ENCODE results near the gene PIBF1.
A peak's percentile ranks its signal among the peaks of the same experiment; 100 is the strongest.
"Not testable (repeated sequence)": the region's sequence is repeated elsewhere in the genome, so short reads cannot be mapped to it uniquely, and the experiment has no call there.

PIBF1 gene

GRCh38 chr13:73025217-73026012 is 243.5 kb downstream of the PIBF1 start:
- DNase-seq = no peak

DNA sequence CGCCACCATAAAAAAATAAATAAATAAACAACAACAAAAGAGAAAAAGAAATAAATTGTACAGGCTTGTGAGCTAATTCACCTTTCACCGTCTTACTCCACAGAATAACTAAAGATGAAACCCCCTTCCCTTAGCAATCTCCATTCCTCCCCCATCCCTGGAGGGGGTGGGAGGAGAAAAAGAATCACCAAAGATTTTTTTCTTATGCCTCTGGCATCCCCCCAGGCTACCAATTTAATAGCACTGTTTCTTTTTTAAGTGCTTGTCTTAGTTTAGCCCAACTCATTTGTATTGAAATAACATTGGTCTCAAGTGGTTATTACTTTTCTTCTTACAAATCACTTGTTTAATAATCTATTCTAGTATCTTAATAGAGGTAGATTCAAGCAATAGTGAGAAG is 253.0 kb downstream of the PIBF1 start:
- no peak for DNase-seq

DNA sequence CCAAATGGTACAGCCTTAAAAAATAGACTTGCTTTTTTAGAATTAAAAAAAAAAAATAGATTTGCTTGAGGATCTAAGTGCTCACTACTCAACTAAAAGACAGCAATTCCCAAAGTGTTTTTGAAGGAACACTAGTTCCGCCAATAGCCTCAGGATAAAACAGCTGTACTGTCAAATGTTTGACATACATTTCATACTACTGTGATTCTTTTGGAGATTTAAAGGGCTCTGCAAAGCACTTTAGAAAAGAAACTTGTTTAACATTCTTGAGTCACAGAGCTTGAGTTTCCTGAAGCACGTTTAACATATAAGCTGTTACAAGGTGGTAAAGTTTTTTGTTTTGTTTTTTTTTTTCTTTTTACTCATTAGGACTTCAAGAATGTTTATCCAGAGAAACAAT is 253.7 kb downstream of the PIBF1 start:
- no peak for DNase-seq

- DNase-seq = no peak
Observed at GRCh38 chr13:73036566-73036965, 254.6 kb downstream of the PIBF1 start.

GRCh38 chr13:73038064-73038463 is 256.1 kb downstream of the PIBF1 start:
- no peak for DNase-seq

GRCh38 chr13:73039201-73040108 is 257.5 kb downstream of the PIBF1 start:
- DNase-seq = no peak

GRCh38 chr13:73040484-73040883 is 258.6 kb downstream of the PIBF1 start:
- DNase-seq = no peak

DNA sequence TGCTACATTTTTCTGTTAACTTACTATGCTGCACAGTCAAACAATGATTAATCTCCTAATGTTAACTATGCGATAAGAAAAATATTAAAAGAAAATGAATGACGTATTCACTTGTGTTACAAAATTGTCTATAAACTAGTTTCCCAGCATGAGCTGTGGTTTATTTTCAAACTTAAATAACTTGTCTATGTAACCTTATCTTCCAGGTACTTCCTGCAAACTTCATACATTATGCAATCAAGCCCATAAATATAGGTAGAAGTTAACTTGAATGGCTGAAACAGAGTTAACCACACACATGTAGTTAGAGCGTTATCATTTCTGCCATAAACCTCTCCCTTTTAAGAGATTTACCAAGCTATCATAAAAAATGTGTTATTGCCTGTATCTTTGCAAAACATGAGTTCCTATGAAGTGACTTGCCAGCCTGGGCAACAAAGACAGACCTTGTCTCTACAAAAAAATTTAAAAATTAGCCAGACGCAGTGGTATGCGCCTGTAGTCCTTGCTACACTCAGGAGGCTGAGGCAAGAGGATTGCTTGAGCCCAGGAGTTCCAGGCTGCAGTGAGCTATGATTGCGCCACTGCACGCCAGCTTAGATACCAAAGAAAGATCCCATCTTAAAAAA is 259.1 kb downstream of the PIBF1 start:
- DNase-seq = no peak

DNA sequence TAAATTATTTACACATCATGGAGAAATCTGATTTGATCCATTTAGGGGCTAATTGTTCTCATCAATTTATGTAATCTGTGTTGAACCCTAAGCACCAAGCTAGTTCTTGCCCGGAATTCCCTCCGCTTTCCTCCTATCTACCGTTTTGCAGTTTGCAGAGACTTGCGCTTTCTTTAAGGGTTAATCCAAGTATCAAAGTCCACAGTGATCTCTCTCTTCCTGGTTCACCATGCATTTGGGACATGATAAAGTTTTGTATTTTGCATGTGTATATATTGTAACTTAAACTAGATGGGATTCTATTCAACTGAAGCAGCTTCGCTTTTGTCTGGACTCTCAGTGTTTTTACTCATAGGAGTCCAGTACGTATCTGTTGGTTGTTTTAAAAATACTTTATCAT is 263.1 kb downstream of the PIBF1 start:
- no peak for DNase-seq

DNA sequence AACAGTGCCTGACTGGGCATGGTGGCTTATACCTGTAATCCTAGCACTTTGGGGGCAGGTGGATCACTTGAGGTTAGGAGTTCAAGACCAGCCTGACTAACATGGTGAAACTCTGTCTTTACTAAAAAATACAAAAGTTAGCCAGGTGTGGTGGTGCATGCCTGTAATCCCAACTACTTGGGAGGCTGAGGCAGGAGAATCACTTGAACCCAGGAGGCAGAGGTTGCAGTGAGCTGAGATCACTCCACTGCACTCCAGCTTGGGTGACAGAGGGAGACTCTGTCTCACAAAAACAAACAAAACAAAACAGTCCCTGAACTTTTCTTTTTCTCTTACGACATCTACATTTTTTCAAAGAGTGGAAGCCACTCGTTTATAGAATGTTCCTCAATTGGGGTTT is 266.7 kb downstream of the PIBF1 start:
- not testable (repeated sequence) for DNase-seq

DNA sequence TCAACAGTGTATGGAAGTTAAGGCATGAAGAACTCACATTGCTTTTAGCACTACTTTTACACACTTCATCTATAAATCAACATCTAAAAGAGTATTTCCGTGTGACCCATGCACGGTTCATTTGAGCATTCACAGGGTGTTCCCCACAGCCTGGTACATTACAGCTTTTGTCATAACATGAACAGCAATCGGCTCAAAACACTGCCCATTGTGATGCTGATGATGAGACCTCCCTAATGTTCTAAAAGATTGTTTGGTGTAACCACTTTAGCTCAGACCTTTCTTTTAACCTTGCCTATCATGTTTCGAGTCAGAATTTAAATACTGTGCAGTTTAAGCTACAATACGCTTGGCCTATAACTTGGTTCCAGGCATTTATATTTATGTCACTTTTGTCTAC is 272.8 kb downstream of the PIBF1 start:
- DNase-seq = no peak

- no peak for DNase-seq
Observed at GRCh38 chr13:73055813-73056564, 274.1 kb downstream of the PIBF1 start.

DNA sequence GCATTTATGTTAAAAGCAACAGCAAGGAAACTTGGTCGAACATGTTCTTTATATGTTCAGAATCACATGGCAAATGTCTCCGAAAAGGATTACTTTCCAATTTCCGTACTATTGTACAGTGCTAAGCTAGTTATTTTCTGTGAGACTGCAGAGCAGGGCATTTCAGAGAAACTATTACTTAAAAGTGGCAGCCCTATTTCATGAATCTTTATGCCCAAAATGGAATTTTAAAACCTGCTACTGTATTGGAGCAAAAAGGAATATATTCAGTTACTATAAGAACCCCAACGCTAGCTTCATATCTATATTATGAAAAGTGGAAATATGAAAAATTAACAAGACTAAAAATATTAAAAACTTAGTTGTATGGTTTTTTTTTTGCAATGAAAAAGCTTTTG is 274.6 kb downstream of the PIBF1 start:
- no peak for DNase-seq

DNA sequence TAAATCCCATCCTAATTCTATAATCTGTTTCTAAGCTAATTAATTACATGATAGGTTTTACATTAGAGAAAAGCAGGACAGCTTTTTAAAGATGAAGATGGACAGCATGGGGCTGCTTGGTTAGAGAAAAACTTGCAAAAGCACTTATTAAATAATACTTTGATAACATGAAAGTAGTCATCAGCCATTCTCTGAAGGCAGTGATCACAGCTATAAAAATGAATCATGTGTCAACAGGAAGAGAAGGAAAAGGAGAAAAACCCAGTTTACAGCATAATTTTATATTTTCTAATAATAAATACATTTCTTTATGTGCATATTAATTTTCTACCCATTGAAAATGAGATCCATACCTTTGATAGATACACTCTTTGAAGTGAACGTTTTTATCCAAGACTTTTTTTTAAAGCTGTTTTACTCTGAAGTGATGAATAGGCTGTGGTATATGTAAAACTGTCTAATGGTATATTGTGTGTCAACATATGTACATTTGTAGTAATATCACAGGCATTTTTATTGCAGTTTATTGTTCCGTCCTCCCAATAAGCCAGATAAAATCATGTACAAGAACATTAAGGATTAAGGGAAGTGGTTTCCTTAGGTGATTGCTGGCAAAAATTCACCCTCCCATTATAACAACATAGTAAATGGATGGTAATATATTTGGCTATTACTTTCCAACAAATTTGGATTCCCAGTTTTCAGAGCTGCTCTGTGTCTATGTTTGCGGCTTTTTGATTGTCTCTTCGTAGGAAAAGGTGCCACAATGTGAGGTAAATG is 275.5 kb downstream of the PIBF1 start:
- DNase-seq = no peak

- no peak for DNase-seq
Observed at GRCh38 chr13:73058064-73058313, 276.1 kb downstream of the PIBF1 start.

DNA sequence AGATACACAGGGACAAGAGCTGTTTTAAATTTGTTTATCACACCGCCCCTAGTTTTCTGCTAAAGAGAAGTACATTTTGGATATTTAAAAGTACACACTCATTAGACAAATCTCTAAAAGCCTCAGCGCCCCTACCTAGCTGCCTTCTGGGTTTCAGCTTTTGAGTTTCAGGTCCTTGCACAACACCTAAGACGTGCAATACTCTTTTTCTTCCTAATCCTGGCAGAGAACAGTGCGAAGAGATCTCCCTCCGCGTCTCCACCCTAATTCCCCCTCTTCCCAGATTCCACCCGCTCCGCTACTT is 276.5 kb downstream of the PIBF1 start:
- DNase-seq = no peak

DNA sequence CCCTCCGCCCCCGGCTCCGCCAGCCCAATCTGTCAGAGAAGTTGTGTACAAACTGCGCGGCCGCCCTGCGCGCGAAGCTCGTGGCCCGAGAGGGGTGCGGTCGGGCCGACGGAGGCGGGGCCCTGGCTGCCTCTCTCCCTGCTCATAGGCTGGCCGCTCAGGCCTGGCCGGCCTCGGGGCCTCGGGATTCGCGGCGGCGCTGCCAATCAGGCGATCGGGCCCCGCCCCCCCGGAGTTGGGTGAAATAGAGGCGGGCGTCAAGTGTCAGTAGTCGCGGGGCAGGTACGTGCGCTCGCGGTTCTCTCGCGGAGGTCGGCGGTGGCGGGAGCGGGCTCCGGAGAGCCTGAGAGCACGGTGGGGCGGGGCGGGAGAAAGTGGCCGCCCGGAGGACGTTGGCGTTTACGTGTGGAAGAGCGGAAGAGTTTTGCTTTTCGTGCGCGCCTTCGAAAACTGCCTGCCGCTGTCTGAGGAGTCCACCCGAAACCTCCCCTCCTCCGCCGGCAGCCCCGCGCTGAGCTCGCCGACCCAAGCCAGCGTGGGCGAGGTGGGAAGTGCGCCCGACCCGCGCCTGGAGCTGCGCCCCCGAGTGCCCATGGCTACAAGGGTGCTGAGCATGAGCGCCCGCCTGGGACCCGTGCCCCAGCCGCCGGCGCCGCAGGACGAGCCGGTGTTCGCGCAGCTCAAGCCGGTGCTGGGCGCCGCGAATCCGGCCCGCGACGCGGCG is 277.0 kb downstream of the PIBF1 start, which contains the start of gene KLF5:
Gene KLF5, plus strand, starts transcription at position 270 of the 724 bp plus-strand sequence. Its CDS starts 323 bp downstream, at position 593.
- peak; percentile 95 for DNase-seq

- DNase-seq = no peak
Observed at GRCh38 chr13:73059460-73060250, 277.7 kb downstream of the PIBF1 start.

GRCh38 chr13:73060251-73061160 is 278.6 kb downstream of the PIBF1 start:
- peak; percentile 69 for DNase-seq

DNA sequence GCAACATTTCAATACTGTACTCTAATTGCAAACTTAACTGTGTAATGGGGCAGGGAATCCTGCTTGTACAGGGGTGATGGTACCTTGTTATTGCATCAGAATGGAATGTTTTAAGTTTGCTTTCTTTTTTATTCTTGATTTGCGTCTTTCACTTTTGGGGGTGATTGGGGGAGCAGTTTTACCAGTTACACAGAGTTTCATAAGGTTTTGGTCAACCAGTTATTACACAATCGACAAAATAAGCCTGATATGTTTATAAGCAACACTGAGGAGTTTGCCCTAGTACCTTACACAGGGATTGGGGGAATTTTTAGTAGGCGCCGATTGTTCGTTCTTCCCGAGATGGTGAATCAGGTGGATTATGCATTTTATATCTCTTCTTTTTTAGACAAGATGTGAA is 279.5 kb downstream of the PIBF1 start:
- no peak for DNase-seq

Data from retina (tissue), 1 donor.